Measurements from ENCODE around the gene DUSP3.
"Not testable (repeated sequence)": the region's sequence is repeated elsewhere in the genome, so short reads cannot be mapped to it uniquely, and the experiment has no call there.

DUSP3 gene

GRCh38 chr17:43799047-43799446, 20.3 kb upstream of the DUSP3 start:
- DNase-seq = no peak

GRCh38 chr17:43798024-43798423, 19.2 kb upstream of the DUSP3 start:
- not testable (repeated sequence) for DNase-seq

DNA sequence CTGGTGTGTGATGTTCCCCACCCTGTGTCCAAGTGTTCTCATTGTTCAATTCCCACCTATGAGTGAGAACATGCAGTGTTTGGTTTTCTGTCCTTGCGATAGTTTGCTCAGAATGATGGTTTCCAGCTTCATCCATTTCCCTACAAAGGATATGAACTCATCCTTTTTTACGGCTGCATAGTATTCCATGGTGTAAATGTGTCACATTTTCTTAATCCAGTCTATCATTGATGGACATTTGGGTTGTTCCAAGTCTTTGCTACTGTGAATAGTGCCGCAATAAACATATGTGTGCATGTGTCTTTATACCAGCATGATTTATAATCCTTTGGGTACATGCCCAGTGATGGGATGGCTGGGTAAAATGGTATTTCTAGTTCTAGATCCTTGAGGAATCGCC, 13.9 kb upstream of the DUSP3 start:
- not testable (repeated sequence) for DNase-seq

GRCh38 chr17:43791589-43791988, 12.8 kb upstream of the DUSP3 start:
- DNase-seq = no peak

GRCh38 chr17:43790311-43790940, 11.6 kb upstream of the DUSP3 start:
- DNase-seq = no peak

DNA sequence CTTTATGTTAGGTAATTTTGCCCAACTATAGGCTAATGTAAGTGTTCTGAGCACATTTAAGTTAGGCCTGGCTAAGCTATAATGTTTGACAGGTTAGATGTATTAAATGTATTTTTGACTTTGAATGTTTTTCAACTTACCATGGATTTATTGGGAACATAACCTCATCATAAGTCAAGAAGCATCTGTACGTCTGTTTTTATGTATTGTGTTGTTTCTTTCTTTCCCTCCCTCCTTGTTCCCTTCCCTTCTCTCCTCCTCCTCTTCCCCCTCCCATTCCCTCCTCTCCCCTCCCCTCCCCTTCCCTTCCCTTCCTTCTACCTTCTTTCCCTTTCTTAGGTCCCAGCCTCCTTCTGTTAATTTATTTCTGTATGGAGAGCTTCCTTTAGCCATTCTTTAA, 10.7 kb upstream of the DUSP3 start:
- DNase-seq = no peak

GRCh38 chr17:43788540-43788939, 9.8 kb upstream of the DUSP3 start:
- no peak for DNase-seq

- no peak for DNase-seq
Measured at GRCh38 chr17:43787728-43788127, 9.0 kb upstream of the DUSP3 start.

DNA sequence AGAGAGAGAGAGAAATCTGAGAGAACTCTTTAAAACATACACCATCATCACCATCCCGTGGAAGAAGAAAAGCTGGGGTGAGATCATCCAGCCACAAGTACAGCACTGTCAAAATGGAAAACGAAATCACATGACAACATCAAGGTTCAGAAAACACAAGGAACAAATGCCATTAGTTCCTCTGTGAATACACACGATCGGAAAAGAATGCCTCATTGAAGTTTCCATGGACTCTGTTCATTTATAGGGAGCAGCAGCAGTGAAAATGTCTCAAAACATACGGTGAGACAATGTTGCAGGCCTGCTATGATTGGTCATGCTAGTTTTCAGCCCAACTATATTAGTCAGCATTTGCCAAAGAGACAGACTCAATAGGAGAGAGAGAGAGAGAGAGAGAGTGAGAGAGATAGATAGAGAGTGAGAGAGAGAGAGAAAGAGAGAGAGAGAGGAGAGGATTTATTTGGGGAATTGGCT, 5.9 kb upstream of the DUSP3 start:
- no peak for DNase-seq

- no peak for DNase-seq
Measured at GRCh38 chr17:43784068-43784467, 5.3 kb upstream of the DUSP3 start.

DNA sequence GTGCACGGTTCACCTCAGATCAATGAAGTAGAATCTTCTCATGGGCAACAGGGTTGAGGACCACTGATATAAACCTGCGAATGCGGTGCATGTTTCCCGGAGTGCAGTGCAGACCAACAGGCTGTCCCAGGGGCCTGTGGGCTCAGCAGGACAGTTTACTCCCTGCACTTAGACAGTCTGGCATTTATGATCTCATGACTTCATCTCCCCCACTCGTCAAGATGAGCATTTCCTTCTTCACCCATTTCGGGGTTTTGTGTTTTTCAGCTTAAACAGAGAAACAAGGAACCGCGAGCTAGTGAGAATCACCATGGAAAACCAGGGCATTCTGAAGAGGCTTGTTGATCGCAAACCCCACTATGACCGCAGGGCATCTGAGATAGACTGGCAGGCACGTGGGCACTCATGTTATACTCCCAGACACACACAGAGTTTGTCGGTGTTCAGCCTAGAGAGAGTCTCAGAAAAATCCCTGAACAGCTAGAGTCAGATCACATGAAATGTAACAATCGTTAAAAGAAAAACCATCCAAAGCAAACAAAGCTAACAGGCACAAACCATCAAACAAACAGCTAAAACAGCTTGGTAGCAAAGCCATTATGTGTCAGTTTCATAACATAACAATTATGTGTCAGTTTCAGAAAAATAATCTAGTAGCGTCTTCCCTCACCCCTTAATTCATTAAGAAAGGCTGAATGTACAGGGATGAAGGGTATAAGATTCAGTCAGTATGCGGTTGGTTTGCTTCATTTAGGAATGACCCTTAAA, 4.3 kb upstream of the DUSP3 start:
- DNase-seq = no peak

DNA sequence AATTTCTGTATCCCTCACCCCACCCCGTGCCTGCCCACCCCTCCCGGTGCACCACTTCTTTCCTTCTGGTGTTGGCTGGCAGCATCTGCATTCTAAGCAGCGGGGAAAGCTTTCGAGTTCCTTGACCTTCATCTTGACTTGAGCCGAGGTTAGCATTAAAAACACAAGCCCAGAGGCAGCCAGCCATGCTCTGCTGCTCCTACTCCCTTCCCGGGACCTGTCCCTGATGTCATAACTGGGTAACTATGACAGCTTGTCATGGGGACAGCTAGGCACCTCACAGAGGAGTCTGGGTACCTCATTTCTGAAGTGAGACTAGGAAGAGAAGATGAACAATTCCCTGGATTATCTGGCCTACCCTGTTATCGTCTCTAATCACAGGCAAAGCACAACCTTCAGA, 1.4 kb upstream of the DUSP3 start, which contains the start of gene CFAP97D1:
Gene CFAP97D1 (plus strand): TSS at position 301 of the 400 bp plus-strand sequence. CDS start 28 bp downstream, at position 329.
- no peak for DNase-seq

GRCh38 chr17:43779145-43780125, 658 bp upstream of the DUSP3 start:
- DNase-seq = no peak

DNA sequence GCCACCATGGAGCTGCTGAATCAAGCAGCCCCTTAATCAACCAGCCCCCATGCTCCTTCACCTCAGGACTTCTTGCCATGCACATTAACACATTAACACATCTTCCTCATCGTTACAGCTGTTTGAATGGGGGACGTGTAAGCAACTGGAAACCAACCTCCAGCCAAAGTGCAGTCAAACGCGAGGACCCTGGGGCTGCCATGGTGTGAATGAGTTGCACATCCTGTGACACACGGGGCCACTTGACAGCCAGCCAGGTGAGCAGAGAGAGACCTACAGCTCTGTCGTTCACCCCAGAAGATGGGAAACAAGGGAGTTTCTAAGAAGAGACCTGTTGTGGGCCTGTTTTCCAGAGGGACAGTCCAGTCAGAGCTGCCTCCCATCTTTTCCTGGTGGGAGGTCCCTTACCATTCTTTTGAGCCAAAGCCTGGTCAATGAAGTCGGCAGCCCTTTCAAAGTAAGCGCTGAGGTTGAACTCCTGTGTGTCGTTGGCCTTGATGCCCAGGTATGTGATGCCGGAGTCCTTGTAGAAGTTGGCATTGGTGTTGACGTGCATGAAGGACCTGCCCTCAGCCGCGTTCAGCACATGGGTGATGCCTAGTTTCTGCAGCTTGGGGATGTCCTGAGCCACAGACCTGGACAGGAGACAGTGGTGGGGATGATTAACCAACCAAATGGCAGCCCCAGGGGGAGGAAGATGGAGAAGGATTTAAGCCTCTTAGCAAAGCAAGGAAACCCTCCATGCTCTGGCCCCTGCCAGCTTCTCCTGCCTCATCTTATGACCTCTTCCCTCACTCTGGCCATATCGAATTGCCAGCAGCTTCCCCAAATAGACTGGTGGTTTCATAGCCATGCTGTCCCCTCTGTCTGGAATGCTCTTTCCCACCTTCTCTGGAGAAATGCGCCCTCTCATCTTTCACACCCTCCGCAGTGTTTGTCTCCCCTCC, 4.2 kb downstream of the DUSP3 start:
- no peak for DNase-seq

- no peak for DNase-seq
Measured at GRCh38 chr17:43772877-43773648, 5.7 kb downstream of the DUSP3 start.

DNA sequence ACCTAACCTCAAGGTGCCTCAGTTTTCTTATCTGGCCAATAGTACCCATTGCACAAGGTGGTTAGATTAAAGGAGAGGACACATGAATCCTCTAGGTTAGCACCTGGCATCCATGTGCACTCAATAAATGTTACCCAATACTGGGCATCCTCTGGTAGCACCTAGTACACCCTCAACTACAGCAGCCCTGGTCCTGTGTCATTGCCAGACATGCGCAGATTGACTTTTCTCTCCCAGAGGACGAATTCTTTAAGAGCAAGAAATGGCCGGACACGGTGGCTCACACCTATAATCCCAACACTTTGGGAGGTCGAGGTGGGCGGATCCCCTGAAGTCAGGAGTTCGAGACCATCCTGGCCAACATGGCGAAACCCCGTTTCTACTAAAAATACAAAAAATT, 7.3 kb downstream of the DUSP3 start:
- no peak for DNase-seq

GRCh38 chr17:43770957-43771356, 7.8 kb downstream of the DUSP3 start:
- DNase-seq = no peak

- no peak for DNase-seq
Measured at GRCh38 chr17:43769859-43770258, 8.9 kb downstream of the DUSP3 start.

DNA sequence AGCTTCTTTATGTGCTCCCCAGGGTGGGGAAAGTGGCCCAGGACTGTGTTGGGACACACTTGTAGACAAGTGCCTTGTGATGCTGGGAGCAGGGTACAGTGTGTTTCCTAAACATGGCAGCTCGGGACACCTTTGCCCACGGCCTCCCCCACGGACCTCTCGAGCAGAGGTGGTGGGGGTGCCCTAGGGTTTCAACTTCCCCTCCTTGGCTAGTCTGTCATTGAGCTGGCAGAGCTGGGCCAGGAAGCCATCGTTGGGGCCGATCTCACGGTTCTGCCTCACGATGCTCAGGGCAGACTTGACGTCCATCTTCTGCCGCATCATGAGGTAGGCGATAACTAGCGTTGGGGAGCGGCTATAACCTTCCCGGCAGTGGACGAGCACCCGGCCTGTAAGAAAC, 9.4 kb downstream of the DUSP3 start:
- no peak for DNase-seq

- DNase-seq = no peak
Measured at GRCh38 chr17:43768943-43769342, 9.8 kb downstream of the DUSP3 start.

GRCh38 chr17:43768382-43768781, 10.4 kb downstream of the DUSP3 start:
- DNase-seq = no peak
